Smooth muscle cell of bladder (primary cell): ENCODE data around the gene OR51E1. TPM values are rescaled to one million over a fixed set of nuclear protein-coding genes. Genes with fewer than 3 reads are reported as not detected.

Source experiments
- total RNA-seq: library from RNA; depleted of rRNA; stranded (reverse); fragments of >200 nt; gene quantifications from 2 replicates; pipeline ENCODE4 v1.2.3, GENCODE V29; 2014

The OR51E1 gene, protein sequence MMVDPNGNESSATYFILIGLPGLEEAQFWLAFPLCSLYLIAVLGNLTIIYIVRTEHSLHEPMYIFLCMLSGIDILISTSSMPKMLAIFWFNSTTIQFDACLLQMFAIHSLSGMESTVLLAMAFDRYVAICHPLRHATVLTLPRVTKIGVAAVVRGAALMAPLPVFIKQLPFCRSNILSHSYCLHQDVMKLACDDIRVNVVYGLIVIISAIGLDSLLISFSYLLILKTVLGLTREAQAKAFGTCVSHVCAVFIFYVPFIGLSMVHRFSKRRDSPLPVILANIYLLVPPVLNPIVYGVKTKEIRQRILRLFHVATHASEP
- total RNA-seq, result 0.09 TPM in 1 of 2 replicates, not detected in the other

DNA sequence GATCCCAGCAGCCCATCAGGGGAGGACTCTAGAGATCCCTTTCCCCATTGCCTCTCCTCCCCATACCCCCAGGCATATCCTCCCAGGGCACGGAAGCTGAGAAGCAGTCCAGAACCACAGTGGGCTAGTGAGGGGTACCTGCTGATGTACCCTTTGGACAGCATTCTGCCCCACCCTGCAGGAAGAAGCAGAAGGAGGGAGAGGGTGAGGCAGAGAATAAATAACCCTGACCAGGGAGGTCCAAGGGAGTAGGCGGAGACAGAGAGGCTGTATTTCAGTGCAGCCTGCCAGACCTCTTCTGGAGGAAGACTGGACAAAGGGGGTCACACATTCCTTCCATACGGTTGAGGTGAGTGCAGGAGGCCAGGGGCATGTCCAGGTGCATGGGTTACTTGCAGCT is at the start of gene OR51E1:
OR51E1 (plus strand) TSS at position 301 of the 400 bp plus-strand sequence. CDS start 8,545 bp downstream, outside the sequence.

DNA sequence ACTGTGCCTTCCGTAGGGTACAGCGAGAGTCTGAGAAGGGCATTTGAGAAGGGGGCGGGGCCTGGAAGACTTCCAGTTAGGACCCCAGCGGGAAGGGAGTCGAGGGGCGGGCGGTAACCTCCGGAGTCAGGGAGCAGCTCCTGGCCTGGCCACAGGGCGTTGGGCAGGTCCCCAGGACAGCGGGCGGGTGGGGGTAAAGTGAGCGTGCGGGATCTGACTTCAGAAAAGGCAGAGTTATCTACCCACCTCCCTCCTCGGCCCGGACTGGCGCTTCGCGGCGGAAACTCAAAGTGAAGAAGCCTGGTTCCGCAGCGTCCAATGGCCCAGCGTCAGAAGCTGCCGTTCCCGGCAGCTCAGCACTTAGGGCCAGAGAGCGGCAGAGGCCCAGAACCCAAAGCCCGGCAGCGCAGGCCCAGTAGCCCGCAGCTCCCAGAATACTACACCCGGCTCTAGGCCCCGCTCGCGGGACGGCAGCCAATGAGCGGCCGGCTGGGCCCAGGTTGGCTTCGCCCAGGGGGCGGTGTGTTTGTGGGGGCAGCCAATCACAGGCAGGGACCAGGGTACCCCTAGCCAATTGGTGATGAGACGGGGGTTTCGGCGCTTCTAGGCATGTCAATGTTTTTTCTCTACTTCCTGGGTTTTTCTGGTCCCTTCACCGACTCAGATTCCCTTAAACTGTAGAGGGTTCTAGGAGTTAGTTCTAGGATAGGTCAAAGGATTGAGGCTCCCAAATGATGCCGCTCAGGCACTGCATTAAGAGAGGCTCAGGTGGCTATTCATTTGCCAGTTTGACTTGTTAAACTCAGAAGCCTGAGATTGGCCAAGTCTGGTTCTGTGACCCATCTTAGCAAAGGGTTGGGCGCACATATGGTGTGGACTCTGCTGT is 35.8 kb upstream of the OR51E1 start, which contains the start of gene TRIM68:
TRIM68 (minus strand) TSS at position 451 of the 886 bp plus-strand sequence. CDS start 2,727 bp downstream, outside the sequence.

DNA sequence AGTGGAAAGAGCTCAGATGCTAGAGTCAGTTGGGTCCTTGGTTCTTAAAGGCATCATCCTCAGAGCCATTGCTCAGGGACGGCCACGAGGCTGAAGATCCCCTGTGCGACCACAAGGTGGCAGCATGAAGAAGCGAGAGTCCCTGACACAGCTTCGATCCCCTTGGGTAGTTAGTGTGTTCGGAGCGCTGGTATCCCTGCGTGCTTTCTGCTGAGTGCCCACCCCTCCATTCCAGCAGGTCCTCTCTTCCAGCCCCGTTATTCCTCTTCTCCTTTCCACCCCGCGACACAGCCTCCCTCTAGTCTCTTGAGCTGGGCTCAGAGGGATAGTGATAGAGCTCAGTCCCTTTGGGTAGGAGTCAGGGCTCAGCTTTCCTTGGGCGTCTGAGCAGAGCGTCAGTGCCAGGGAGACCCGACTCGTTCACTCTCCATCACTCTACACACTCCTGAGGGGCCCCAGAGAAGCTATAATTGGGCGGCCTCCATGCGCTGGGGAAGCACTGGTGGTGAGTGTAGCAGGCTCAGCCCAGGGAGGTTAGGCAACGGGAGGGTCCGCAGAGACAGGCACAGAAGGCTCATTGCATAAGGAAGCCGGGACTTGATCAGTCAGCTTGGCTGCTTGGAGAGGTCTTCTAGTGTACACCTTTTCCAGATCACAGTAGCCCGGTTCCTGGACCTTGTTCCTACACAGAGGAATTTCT is 6.7 kb upstream of the OR51E1 start, which contains the start of gene OR51D1:
OR51D1 (plus strand) TSS at position 516 of the 700 bp plus-strand sequence. CDS start 2,314 bp downstream, outside the sequence.

DNA sequence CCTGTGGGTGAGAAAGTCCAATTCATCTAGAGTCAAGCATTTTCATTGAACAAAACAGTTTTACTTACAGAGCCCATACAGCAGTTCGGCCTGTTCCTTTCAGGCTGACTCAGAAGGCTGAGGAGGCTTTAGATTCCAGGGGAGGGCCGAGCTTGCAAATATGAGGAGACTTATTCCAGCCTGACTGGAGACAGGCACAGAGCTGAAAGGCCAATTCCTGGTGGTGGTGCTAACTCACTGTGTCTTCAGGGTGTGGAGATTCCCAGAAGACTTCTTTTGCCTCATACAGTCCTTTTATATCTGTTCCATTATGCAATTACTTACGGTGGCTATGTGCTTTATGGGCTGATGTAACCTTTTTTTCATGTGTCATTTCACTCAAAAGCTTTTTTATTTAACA is 53.8 kb downstream of the OR51E1 start, which contains the start of gene OR51E2:
OR51E2 (minus strand) TSS at position 269 of the 400 bp plus-strand sequence. CDS start 15,142 bp downstream, outside the sequence.

DNA sequence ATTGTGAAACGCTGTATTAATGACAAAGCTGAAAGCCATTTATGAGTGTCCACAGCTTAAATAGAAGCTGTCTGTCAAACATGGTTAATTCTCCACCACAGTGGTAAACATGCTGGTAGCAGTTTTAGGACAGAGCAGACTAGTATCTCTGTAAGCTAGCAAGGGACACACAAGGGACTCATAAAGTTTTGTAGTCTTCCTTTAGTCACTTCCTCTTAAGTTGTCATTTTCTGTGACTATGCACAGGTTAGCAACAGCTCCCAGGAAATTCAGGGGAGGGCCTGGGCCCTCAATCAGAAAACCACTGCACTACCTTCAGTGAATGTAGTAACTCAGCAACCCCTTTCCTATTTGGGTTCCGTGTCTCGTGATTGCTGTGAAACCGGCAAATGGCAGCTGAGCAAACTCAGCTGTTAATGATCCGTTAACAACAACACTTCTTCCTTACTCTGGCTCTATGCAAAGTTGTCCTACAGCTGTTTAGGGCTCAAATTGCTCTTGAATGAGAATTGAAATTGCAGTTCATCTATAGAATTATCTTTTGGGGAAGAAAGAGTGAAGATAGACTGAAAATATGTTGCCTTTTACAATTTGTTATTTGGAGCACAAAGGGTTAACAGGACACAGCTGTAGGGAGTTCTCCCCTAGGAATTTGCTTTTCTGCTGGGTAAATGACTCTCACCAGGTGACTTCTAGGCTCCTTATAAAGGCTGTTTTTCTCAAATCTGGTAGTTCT is 60.4 kb downstream of the OR51E1 start, which contains the start of gene MMP26:
MMP26 (plus strand) TSS at position 731 of the 736 bp plus-strand sequence.

Other genes starting within 250 kb of the OR51E1 start
- gene OR52K2, start 194.7 kb upstream of the OR51E1 start, total RNA-seq, result not detected in 2 replicates
- under 0.01 TPM in 1 of 2 replicates, not detected in the other for gene OR52K1, start 161.3 kb upstream of the OR51E1 start, total RNA-seq
- not detected in 2 replicates for gene OR52M1, start 98.8 kb upstream of the OR51E1 start, total RNA-seq
- gene OR52I2, start 62.2 kb upstream of the OR51E1 start, total RNA-seq, result not detected in 2 replicates
- not detected in 2 replicates for gene OR52I1, start 49.9 kb upstream of the OR51E1 start, total RNA-seq
- gene TRIM68, start 35.8 kb upstream of the OR51E1 start, total RNA-seq, result 6.0 and 7.5 TPM in 2 replicates
- not detected in 2 replicates for gene OR51D1, start 6.5 kb upstream of the OR51E1 start, total RNA-seq
- 0.09 TPM in 1 of 2 replicates, not detected in the other for gene OR51E2, start 53.9 kb downstream of the OR51E1 start, total RNA-seq
- gene MMP26, start 60.8 kb downstream of the OR51E1 start, total RNA-seq, result not detected in 2 replicates
- not detected in 2 replicates for gene OR51F1, start 126.0 kb downstream of the OR51E1 start, total RNA-seq
- gene OR52R1, start 160.4 kb downstream of the OR51E1 start, total RNA-seq, result not detected in 2 replicates
- gene OR51F2, start 177.3 kb downstream of the OR51E1 start, total RNA-seq, result not detected in 2 replicates
- gene OR51S1, start 205.2 kb downstream of the OR51E1 start, total RNA-seq, result not detected in 2 replicates
- gene OR51T1, start 237.9 kb downstream of the OR51E1 start, total RNA-seq, result not detected in 2 replicates